Activated naive CD4-positive, alpha-beta T cell treated with Interleukin-2 at 50 U/mL for 16 hours (primary cell): ENCODE data around the gene TYW5.
"Not testable (repeated sequence)": the region's sequence is repeated elsewhere in the genome, so short reads cannot be mapped to it uniquely, and the experiment has no call there.

ENCODE experiments used
- DNase-seq: peaks from one replicate; pipeline ENCODE4 v3.0.0-alpha.2; 2020

The TYW5 gene

DNA sequence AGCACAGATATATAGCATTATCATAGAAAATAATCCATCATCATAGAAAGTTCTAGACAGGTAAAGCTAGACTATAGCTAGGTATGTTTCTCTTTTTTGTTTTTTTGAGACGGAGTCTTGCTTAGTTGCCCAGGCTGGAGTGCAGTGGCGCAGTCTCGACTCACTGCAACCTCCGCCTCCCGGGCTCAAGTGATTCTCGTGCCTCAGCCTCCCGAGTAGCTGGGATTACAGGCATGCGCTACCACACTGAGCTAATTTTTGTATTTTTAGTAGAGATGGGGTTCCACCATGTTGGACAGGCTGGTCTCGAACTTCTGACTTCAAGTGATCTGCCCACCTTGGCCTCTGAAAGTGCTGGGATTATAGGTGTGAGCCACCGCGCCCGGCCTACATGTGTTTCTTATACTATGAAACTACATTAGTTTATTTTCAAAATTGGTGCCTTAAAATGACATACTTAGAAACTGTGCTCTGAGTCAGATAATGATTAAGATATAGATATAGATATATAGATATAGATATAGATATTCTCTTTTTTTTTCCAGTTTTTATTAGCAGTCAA, 42.7 kb downstream of the TYW5 start:
- DNase-seq: not testable (repeated sequence)

DNA sequence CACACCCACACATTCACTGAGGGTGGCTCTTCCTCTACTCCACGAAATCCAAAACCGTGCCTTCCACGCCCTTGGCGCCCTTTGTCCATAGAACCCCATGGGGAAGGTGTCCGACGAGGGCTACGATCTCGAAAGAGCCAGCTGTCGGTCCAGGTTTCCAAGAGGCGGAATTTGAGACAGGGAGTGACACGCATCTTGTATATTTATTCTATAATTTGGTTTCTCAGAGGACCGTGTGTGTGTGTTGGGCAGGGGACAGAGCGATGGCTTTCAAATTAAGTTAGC, 43.5 kb downstream of the TYW5 start:
- DNase-seq: no peak

DNA sequence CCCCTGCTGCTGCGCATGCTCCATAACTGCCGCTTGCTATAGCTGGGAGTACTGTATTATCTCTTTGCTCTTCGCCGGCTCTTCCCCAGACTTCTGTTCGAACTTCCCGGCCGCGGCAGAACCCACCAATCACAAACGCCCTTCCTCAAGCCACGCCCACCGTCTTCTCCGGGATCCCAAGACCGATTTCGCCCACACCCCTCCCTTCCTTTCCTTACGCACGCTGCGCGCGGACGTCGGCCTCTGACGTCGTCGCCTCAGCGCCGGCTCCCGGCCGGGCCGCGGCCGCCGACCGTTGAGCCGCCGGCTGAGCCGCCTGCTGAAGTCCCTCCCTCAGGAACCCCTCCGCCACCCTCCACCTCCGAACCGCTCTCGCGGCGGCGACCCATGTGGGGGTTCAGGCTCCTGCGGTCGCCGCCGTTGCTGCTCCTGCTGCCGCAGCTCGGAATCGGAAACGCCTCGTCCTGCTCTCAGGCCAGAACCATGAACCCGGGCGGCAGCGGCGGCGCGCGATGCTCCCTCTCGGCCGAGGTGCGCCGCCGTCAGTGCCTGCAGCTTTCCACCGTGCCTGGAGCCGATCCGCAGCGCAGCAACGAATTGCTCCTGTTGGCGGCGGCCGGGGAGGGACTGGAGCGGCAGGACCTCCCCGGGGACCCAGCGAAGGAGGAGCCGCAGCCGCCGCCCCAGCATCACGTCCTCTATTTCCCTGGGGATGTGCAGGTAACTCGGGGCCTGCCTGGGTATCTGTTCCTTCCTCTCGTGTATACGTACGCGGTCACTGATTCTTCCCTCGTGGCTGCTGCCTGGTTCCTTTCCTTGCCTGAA, 44.0 kb downstream of the TYW5 start, which contains the start of gene C2orf69:
Gene C2orf69 (plus strand): TSS at position 242 of the 825 bp plus-strand sequence. CDS start 146 bp downstream, at position 388.
- DNase-seq: peak; percentile 93

DNA sequence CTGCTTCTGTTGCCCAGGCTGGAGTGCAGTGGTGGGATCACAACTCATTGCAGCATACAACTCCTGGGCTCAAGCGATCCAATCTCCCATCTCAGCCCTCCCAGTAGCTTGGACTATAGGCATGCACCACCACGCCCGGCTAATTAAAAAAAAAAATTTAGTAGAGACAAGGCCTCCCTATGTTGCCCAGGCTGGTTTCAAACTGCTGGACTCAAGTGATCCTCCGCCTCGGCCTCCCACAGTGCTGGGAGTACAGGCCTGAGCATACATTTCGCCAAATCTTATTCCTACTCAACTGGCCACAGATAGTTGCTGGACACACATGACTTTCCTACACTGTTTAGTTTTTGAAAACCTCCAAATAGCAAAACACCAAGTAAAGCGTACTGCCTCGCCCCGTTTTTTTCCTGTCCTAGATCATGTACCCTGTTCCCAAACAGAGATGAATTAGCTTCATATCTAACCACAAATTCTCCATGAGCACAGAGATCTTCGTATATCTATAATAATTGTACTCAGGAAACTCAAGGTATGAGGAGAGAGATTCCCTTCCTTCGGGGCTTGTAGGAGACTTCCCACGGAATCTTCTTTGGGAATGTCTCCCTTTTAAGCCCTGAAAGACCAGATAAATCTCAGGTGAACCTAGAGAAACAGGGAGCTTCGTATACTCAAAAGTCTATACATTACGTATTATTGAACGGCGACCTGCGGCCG, 44.8 kb downstream of the TYW5 start:
- no peak for DNase-seq

DNA sequence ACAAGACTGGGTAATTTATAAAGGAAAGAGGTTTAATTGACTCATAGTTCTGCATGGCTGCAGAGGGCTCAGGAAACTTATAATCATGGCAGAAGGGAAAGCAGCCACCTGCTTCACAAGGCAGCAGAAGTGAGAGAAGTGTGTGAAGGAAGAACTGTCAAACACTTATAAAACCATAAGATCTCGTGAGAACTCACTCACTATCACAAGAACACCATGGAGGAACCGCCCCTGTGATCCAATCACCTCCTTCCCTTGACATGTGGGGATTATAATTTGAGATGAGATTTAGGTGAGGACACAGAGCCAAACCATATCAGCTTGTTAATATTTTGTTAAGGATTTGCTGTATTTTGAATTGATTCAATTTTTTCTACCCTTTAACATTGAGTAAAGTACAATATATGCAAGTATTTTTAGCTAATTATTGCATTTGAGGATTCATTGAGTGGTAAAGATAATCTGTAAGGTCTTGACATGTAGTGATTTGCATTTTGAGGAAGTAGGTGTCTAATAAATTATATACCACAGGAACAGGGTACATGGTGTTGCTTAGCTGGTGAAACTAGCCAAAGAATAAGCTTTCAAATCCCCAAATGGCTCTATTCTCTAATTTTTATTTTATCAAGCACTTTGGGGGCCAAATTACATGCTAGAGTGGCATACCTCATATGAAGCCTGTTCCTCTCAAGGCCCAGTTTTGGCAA, 48.1 kb downstream of the TYW5 start:
- no peak for DNase-seq

DNA sequence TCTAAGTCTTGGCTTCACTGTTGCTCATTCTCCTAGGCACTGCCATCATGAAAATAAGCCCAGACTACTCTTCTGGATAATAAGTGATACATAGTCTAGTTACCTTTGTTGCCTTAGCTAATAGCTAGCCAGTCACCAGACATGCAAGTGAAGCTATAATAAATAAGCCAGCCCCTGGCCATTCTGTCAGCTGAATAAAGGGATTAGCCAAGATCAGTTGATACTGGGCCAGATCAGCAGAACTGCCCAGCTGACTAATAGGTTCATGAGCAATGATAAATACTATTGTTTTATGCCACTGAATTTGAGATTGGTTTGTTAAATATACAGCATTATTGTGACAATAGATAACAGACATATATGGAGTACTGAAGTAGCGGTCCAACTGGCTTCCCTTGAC, 52.2 kb downstream of the TYW5 start:
- no peak for DNase-seq

DNA sequence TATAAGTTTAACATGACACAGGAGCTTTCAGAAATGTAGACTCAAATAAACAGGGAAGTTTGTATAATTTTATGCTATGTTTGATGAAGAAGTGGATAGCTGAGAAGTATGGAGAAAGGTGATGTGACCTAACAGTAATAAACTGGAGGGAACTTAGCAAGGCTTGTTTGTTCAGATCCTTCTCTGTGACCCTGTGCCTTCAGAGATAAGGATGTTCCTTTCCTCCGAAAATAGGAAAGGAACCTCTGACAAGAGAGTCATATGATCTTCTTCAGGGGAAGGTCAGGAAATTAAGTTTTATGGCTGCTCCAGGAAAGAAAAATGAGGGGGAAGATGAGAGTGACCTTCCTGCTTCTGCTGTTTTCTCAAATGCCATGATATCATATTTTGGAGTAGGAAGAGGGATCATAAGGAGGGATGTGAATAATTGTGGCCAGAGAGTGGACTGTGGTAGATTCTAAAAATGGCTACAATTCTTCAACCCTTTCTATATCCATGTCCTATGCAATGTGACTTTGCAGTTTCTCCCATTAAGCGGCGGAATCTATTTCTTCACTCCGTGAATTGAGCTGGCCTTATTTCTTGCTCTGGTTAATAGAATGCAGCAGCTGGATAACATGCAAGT, 52.7 kb downstream of the TYW5 start:
- DNase-seq: no peak

DNA sequence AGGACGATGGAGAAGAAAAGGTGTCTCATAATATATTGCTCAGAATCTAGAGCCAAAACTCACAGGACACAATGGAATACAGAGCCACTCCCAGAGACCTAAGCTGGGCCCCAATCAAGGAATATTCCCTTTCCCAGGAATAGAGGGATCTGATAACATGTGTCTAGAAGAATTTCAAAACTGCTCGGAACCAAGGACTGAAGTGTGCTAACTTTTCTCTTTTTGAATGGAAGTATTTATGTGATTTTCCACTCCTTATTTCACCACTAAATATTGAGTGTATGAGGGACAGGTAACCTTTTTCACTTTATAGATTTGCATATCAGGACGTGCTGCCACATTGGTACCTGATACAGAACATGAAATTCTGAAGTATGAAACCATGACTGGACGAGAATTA, 53.3 kb downstream of the TYW5 start:
- DNase-seq: no peak

DNA sequence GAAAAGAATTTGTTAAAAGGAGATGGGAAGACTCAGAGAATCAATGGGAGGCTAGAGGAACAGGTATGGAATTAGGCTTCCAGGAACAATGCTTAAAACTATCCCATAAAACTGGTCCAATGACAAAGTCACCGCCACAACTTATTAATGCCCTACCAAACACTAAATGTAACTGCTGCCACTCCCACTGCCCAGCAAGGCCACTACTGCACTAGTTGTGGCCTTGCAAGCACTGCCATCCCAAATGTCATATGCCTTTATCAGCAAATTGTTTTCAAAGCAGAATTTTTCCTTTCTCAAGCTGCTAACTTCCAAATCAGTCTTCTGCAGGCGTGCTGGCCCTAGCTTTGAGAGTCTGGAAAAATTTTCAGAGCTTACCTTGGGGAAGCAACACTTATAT, 58.7 kb downstream of the TYW5 start:
- DNase-seq: no peak

DNA sequence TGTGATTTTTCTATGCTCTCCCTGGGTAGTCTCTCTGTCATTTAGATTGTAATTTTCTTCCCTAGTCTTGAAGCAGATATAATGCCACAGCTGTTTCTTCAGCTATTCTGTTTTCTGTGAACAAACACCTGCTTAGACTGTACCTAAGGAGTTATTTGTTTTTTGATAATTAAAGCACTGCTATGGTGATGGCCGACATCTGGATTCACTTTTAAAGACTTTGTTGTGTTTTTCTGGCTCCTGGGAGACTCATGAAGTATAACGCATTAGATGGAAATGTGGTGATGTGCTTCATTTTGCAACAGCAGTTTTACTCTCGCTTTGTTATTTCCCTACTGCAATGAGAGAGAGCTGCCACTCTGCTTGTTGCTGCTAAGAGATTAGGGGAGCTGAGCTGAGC, 59.9 kb downstream of the TYW5 start:
- DNase-seq: no peak

DNA sequence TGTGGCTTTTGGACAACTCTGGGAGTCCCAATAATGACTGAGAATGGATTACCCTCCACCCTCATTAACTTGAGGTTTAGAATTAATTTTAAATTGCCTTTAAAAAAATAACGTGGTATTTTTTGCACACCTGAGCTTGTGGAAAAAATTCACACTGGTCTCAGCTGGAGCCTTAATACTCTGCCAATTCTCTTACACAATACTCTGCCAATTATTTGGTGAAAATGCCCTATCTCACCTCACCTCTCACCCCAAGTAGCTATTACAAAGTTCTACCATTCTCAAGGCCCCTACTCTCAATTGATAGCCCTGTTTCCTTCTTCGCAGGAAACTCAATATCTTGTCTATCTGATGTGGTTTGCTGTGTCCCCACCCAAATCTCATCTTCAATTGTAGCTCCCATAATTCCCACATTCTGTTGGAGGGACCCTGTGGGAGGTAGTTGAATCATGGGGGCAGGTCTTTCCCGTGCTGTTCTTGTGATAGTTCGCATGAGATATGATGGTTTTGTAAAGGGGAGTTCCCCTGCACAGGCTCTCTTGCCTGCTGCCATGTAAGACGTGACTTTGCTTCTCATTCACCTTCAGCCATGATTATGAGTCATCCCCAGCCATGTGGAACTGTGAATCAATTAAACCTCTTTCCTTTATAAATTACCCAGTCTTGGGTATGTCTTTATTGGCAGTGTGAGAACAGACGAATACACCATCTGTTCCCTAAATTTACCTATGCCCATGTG, 71.6 kb downstream of the TYW5 start:
- no peak for DNase-seq

DNA sequence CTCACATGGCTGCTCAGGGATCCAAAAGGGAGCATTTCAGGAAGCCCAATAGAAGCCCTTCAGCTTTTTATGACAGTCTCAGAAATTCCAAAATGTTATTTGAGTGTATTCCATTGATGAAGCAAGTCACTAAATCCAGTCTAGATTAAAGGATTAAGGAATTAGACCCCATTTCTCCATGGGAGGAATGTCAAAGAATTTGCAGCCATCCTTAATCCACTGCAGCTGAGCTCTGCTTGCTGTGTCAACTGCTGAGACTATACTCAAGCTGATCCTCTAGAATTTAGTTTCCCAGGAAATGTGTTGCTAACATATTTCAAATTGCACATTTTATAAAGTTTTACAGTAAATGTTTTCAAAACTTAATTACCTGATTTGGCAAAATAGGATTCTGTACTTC, 72.6 kb downstream of the TYW5 start:
- no peak for DNase-seq
